Pancreas (tissue), 10 donors: ENCODE measurements around the gene FANCD2. TPM values are rescaled to one million over a fixed set of nuclear protein-coding genes. Genes with fewer than 3 reads are reported as not detected.
A peak's percentile ranks its signal among the peaks of the same experiment; 100 is the strongest.
"Not testable (repeated sequence)": the region's sequence is repeated elsewhere in the genome, so short reads cannot be mapped to it uniquely, and the experiment has no call there.

Experiments
- ATAC-seq, 4 donors: fragments of 200-7000 bp; cut with Tn5 transposase; one replicate each; pipeline versions ENCODE4 v1.8.0 to v1.9.1; 2020; ENCODE audit warnings: mild to moderate bottlenecking in 4 of 4, moderate library complexity in 4 of 4
- DNase-seq, 6 donors: peaks; one replicate each; pipeline ENCODE4 v3.0.0-alpha.2; 2020
- FAIRE-seq: peaks from 2 replicates; lab custom pipeline; 2012; peaks lifted over from hg19 to GRCh38; lab: Jason Lieb, UNC
- H3K27ac ChIP-seq, 4 donors: fragments of 200-600 bp; sonication (generic); 1 replicate in 3 of 4; 2 replicates in 1 of 4; pipeline versions ENCODE4 v1.5.0 to v1.8.0; 2020
- H3K27me3 ChIP-seq, 4 donors: fragments of 200-600 bp; one replicate each; pipeline ENCODE4 v1.8.0; 2021
- H3K36me3 ChIP-seq, 3 donors: fragments of 200-600 bp; sonication (generic) in 1 of 3; one replicate each; pipeline versions ENCODE4 v1.5.0 to v1.8.0; 2020 to 2021
- H3K4me1 ChIP-seq, 3 donors: fragments of 200-600 bp; one replicate each; pipeline ENCODE4 v1.8.0; 2021
- H3K4me3 ChIP-seq, 4 donors: fragments of 200-600 bp; sonication (generic) in 2 of 4; one replicate each; pipeline versions ENCODE4 v1.5.0 to v1.8.0; 2020 to 2021
- H3K9me3 ChIP-seq, 4 donors: fragments of 200-600 bp; one replicate each; pipeline ENCODE4 v1.8.0; 2021
- CTCF ChIP-seq, 4 donors: fragments of 200-600 bp; sonication (generic) in 3 of 4; IDR thresholded peaks; one replicate each; pipeline versions ENCODE4 v1.5.0 to v1.8.0; 2021; ENCODE audit warnings: antibody characterized with exemption in 4 of 4
- WGBS, 2 donors: extraction: QIAGEN DNeasy Blood & Tissue Kit; methylation state at CpG; one replicate each; pipeline ENCODE4 v1.1.7; 2013; 5-methylcytosine and 5-hydroxymethylcytosine counted together
- intact Hi-C, 3 donors: fragments of 100-400 bp; cut with DNase I; formaldehyde crosslinking; loops; one replicate each; pipeline versions ENCODE4 v1.11.1 to v1.14.2; 2022
- polyA plus RNA-seq, 2 donors: library from polyadenylated mRNA; stranded (reverse); fragments of 200-250 nt; gene quantifications; one replicate each; pipeline ENCODE4 v1.2.3, GENCODE V29; 2013
- total RNA-seq, 6 donors: library from RNA; stranded (reverse); fragmentation: NEBNext Ultra II Directional in 4 of 6; extraction: Animal tissue kit (Norgen Biotek cat#: 25700) in 4 of 6; gene quantifications; one replicate each; pipeline versions ENCODE4 v1.2.1 to v1.2.4, GENCODE V29; 2021 to 2023
- donor health status: healthy with polysubstance abuse.
- donor health status: DM: no; HTN: no; CAD: no; lungs with moderate emphysema.
- donor health status: DM: no; HTN: no; CAD: no.
- donor health status: control.
- donor health status: control.
- donor health status: Bipolar disorder and iron deficiency.
- donor health status: DM: yes; HTN: yes; CAD: no.
- donor health status: DM: no; HTN: no; CAD: no.
- donor health status: DM: no; HTN: no; CAD: no.
- donor health status: DM: yes; HTN: yes; CAD: no.

Gene FANCD2
- total and polyA plus RNA-seq, 8 donors, result 1.7 to 3.7 (median 2.1) TPM

GRCh38 chr3:10047876-10048275, 21.6 kb downstream of the FANCD2 start:
- H3K27ac ChIP-seq, result no peak overlapping the region
- intact Hi-C loops, result no loop called here
- no peaks in the 10 kb centered on the region for H3K9me3 ChIP-seq
- no peaks in the 10 kb centered on the region for H3K36me3 ChIP-seq
- H3K4me1 ChIP-seq, result no peaks in the 10 kb centered on the region
- ATAC-seq, result no peak
- 42 to 56% methylated on average over 2 of the region's 2 CpGs for WGBS, 2 donors
- no peaks in the 10 kb centered on the region for H3K27me3 ChIP-seq
- TF ChIP-seq CTCF (IDR thresholded peaks at IDR 0.05), result no peak
- no peak for DNase-seq
- H3K4me3 ChIP-seq, result no peak overlapping the region
- FAIRE-seq, result no peak

- H3K27ac ChIP-seq, H3K27me3 ChIP-seq, H3K36me3 ChIP-seq, H3K4me1 ChIP-seq, ATAC-seq, FAIRE-seq, intact Hi-C loops, H3K9me3 ChIP-seq, H3K4me3 ChIP-seq, DNase-seq: not testable (repeated sequence)
- 95 to 96% methylated on average over 5 of the region's 6 CpGs for WGBS, 2 donors
Observed at GRCh38 chr3:10053054-10053453, 26.8 kb downstream of the FANCD2 start.

- Histone ChIP-seq H3K27ac (no peak overlapping the region), H3K9me3 (no peaks in the 10 kb centered on the region), H3K4me1 (no peaks in the 10 kb centered on the region), H3K27me3 (no peaks in the 10 kb centered on the region), H3K4me3 (no peak overlapping the region), H3K36me3 (no peaks in the 10 kb centered on the region)
- TF ChIP-seq CTCF (IDR thresholded peaks at IDR 0.05), result no peak
- no peak for DNase-seq
- intact Hi-C loops, result no loop called here
- no peak for FAIRE-seq
- WGBS, 2 donors, result 93 to 94% methylated on average over 4 of the region's 4 CpGs
- ATAC-seq, result no peak
Observed at GRCh38 chr3:10055097-10055496, 28.9 kb downstream of the FANCD2 start.

GRCh38 chr3:10070077-10070476, 43.8 kb downstream of the FANCD2 start:
- H3K36me3 ChIP-seq, intact Hi-C loops, ATAC-seq, H3K4me3 ChIP-seq, H3K4me1 ChIP-seq, H3K27me3 ChIP-seq, H3K27ac ChIP-seq, FAIRE-seq, H3K9me3 ChIP-seq: not testable (repeated sequence)
- DNase-seq, result peak in 1 of 6 donors; percentile 56
- 95% methylated on average over 22 to 32 of the region's 33 CpGs for WGBS, 2 donors

- Histone ChIP-seq H3K9me3 (no peaks in the 10 kb centered on the region), H3K4me1 (no peaks in the 10 kb centered on the region), H3K36me3 (no peaks in the 10 kb centered on the region), H3K27me3 (no peaks in the 10 kb centered on the region), H3K27ac (no peak overlapping the region), H3K4me3 (no peak overlapping the region)
- no peak for TF ChIP-seq CTCF (IDR thresholded peaks at IDR 0.05)
- ATAC-seq (no peak), FAIRE-seq (no peak), DNase-seq (no peak)
- intact Hi-C loops, result no loop called here
Observed at GRCh38 chr3:10074666-10075065, 48.4 kb downstream of the FANCD2 start.

GRCh38 chr3:10081871-10082270, 55.6 kb downstream of the FANCD2 start:
- 95 to 97% methylated on average over 4 of the region's 4 CpGs for WGBS, 2 donors
- ATAC-seq (no peak), FAIRE-seq (no peak), DNase-seq (no peak)
- Histone ChIP-seq H3K4me3 (no peak overlapping the region), H3K36me3 (no peaks in the 10 kb centered on the region), H3K27me3 (no peaks in the 10 kb centered on the region), H3K4me1 (no peaks in the 10 kb centered on the region), H3K9me3 (no peaks in the 10 kb centered on the region), H3K27ac (no peak overlapping the region)
- no peak for TF ChIP-seq CTCF (IDR thresholded peaks at IDR 0.05)
- intact Hi-C loops, result no loop called here
